Astrocyte of the cerebellum (primary cell): ENCODE data around the gene SAP30.

Source experiments
- DNase-seq: peaks from one replicate; pipeline ENCODE4 v3.0.0-alpha.2; 2011; ENCODE audit warnings: low read depth
- H3K4me3 ChIP-seq: 2 replicates; pipeline ENCODE4 v1.5.1; 2011; ENCODE audit warnings: mild to moderate bottlenecking, low read depth, low read length, moderate library complexity
- CTCF ChIP-seq: IDR thresholded peaks from 2 replicates; pipeline ENCODE4 v1.5.1; 2012; ENCODE audit warnings: low read length, low read depth, moderate library complexity, mild to moderate bottlenecking; ENCODE audit errors: missing control alignments
- in situ Hi-C: cut with HindIII; loops from 2 replicates; pipeline ENCODE4 v1.10.0; 2017; ENCODE audit warnings: low sequenced_read_pairs

The SAP30 gene

GRCh38 chr4:173420324-173420752, 49.6 kb downstream of the SAP30 start:
- in situ Hi-C loops: no loop called here
- TF ChIP-seq CTCF: peak; percentile 12
- H3K4me3 ChIP-seq: no peak overlapping the region
- DNase-seq: no peak

- no peak for TF ChIP-seq CTCF
- in situ Hi-C loops: no loop called here
- peak; percentile 37 for DNase-seq
- H3K4me3 ChIP-seq: no peak overlapping the region
Observed at GRCh38 chr4:173420801-173421200, 50.0 kb downstream of the SAP30 start.

- no peak overlapping the region for H3K4me3 ChIP-seq
- in situ Hi-C loops: loop anchor here (5.0 kb wide), 1 partner anchor 52 kb away; no protein-coding TSS in a partner anchor
- TF ChIP-seq CTCF: peak; percentile 9
- DNase-seq: peak; percentile 85
Observed at GRCh38 chr4:173424899-173425805, 54.4 kb downstream of the SAP30 start.

GRCh38 chr4:173426064-173426463, 55.3 kb downstream of the SAP30 start:
- H3K4me3 ChIP-seq: no peak overlapping the region
- in situ Hi-C loops: loop anchor here (5.0 kb wide), 1 partner anchor 51 kb away; no protein-coding TSS in a partner anchor
- TF ChIP-seq CTCF: no peak
- DNase-seq: no peak
